HEK293T (cell line): ENCODE measurements around the gene CA5A.
"Not testable (repeated sequence)": the region's sequence is repeated elsewhere in the genome, so short reads cannot be mapped to it uniquely, and the experiment has no call there.

Source experiments
- CTCF ChIA-PET: fragments of 350-600 bp; formaldehyde crosslinking; extraction: SDS; loops from one replicate; lab custom pipeline; 2021; ENCODE audit warnings: antibody characterized with exemption, inconsistent platforms; lab: Yijun Ruan, JAX
- POLR2A ChIA-PET: fragments of 350-600 bp; formaldehyde crosslinking; extraction: SDS; loops from one replicate; lab custom pipeline; 2020; ENCODE audit warnings: antibody characterized with exemption, inconsistent platforms; lab: Yijun Ruan, JAX
- DNase-seq: peaks from one replicate; pipeline ENCODE4 v3.0.0; 2012; ENCODE audit warnings: mixed read lengths; ENCODE audit errors: extremely low spot score
- ARNT ChIP-seq: fragments of 450-650 bp; IDR thresholded peaks from 2 replicates; pipeline ENCODE4 v1.6.1; 2017; ENCODE audit warnings: mild to moderate bottlenecking
- BHLHE40 ChIP-seq: fragments of 450-650 bp; IDR thresholded peaks from 2 replicates; pipeline ENCODE4 v1.6.1; 2016; ENCODE audit warnings: mild to moderate bottlenecking, moderate library complexity, borderline replicate concordance
- CTBP1 ChIP-seq: fragments of 450-650 bp; IDR thresholded peaks from 2 replicates; pipeline ENCODE4 v1.6.1; 2016; ENCODE audit warnings: borderline replicate concordance
- ELF4 ChIP-seq: fragments of 450-650 bp; IDR thresholded peaks from 2 replicates; pipeline ENCODE4 v1.6.1; 2017; ENCODE audit warnings: antibody characterized with exemption
- FOXA1 ChIP-seq: fragments of 450-650 bp; IDR thresholded peaks from 2 replicates; pipeline ENCODE4 v1.6.1; 2016; ENCODE audit warnings: mild to moderate bottlenecking
- FOXK2 ChIP-seq: fragments of 450-650 bp; IDR thresholded peaks from 2 replicates; pipeline ENCODE4 v1.6.1; 2016; ENCODE audit warnings: mild to moderate bottlenecking
- FOXM1 ChIP-seq: fragments of 450-650 bp; IDR thresholded peaks from 2 replicates; pipeline ENCODE4 v1.6.1; 2017; ENCODE audit warnings: mild to moderate bottlenecking, borderline replicate concordance
- HDGF ChIP-seq: fragments of 450-650 bp; IDR thresholded peaks from 2 replicates; pipeline ENCODE4 v1.6.1; 2017; ENCODE audit warnings: antibody characterized with exemption, borderline replicate concordance
- L3MBTL2 ChIP-seq: fragments of 450-650 bp; conservative IDR thresholded peaks from 2 replicates; pipeline ENCODE4 v1.6.1; 2016; ENCODE audit warnings: mild to moderate bottlenecking
- LEF1 ChIP-seq: fragments of 450-650 bp; IDR thresholded peaks from 2 replicates; pipeline ENCODE4 v1.6.1; 2017; ENCODE audit warnings: mild to moderate bottlenecking, borderline replicate concordance
- NFRKB ChIP-seq: fragments of 450-650 bp; IDR thresholded peaks from 2 replicates; pipeline ENCODE4 v1.6.1; 2016; ENCODE audit warnings: mild to moderate bottlenecking, moderate library complexity
- PKNOX1 ChIP-seq: fragments of 450-650 bp; IDR thresholded peaks from 2 replicates; pipeline ENCODE4 v1.6.1; 2016
- SP1 ChIP-seq: fragments of 450-650 bp; IDR thresholded peaks from 2 replicates; pipeline ENCODE4 v1.6.1; 2017
- SUZ12 ChIP-seq: fragments of 450-650 bp; IDR thresholded peaks from 2 replicates; pipeline ENCODE4 v1.6.1; 2016; ENCODE audit warnings: mild to moderate bottlenecking
- TARDBP ChIP-seq: fragments of 450-650 bp; IDR thresholded peaks from 2 replicates; pipeline ENCODE4 v1.6.1; 2016
- ZNF384 ChIP-seq: fragments of 450-650 bp; IDR thresholded peaks from 2 replicates; pipeline ENCODE4 v1.6.1; 2016

CA5A gene

GRCh38 chr16:87942680-87943079 is 6.4 kb upstream of the CA5A start:
- POLR2A ChIA-PET, result no interaction called here
- DNase-seq, result no peak
- CTCF ChIA-PET, result no interaction called here
- TF ChIP-seq BHLHE40, result no peak
- no peak for TF ChIP-seq HDGF
- TF ChIP-seq FOXA1, result no peak
- TF ChIP-seq LEF1, result no peak
- TF ChIP-seq SP1, result no peak
- TF ChIP-seq CTBP1, result no peak

GRCh38 chr16:87939562-87940423 is 3.5 kb upstream of the CA5A start:
- no peak for DNase-seq
- CTCF ChIA-PET, result no interaction called here
- POLR2A ChIA-PET, result interaction anchor here (0.5 kb wide), 1 partner anchor 159 kb away, joined by 3 read pairs; no protein-coding TSS in a partner anchor
- peak; percentile 78 for TF ChIP-seq PKNOX1
- no peak for TF ChIP-seq CTBP1

GRCh38 chr16:87938412-87938949 is 2.2 kb upstream of the CA5A start:
- ChIA-PET CTCF (no interaction called here), POLR2A (no interaction called here)
- TF ChIP-seq PKNOX1, result peak; percentile 34; the same call in 1 of the 2 replicates
- TF ChIP-seq FOXA1, result no peak
- no peak for DNase-seq

GRCh38 chr16:87937231-87937542 is 858 bp upstream of the CA5A start:
- DNase-seq, CTCF ChIA-PET, POLR2A ChIA-PET: not testable (repeated sequence)

- POLR2A ChIA-PET, DNase-seq, CTCF ChIA-PET: not testable (repeated sequence)
These were observed 334 bp downstream of the CA5A start for GRCh38 chr16:87936016-87936374.

- DNase-seq, CTCF ChIA-PET: not testable (repeated sequence)
These were observed 1.4 kb downstream of the CA5A start for GRCh38 chr16:87934752-87935425.

GRCh38 chr16:87933140-87933495 is 3.2 kb downstream of the CA5A start:
- POLR2A ChIA-PET, result no interaction called here
- TF ChIP-seq LEF1 (no peak), BHLHE40 (no peak), ELF4 (no peak), FOXM1 (no peak), FOXA1 (no peak), FOXK2 (no peak), HDGF (no peak), SUZ12 (no peak), CTBP1 (no peak), ARNT (no peak), TARDBP (no peak), ZNF384 (no peak), NFRKB (no peak), SP1 (no peak), L3MBTL2 (no peak), PKNOX1 (no peak)
- DNase-seq, result no peak
- CTCF ChIA-PET, result no interaction called here

More at GRCh38 chr16:87934752-87935425, 1.4 kb downstream of the CA5A start:
- POLR2A ChIA-PET, result not testable (repeated sequence)

GRCh38 chr16:87932475-87933139 is 3.7 kb downstream of the CA5A start:
- CTCF ChIA-PET, POLR2A ChIA-PET, DNase-seq: not testable (repeated sequence)
